Dedifferentiated amniotic fluid mesenchymal stem cell (primary cell): Measurements from ENCODE around the gene WARS2.

Experiments used
- DNase-seq: peaks from one replicate; pipeline ENCODE4 v3.0.0-alpha.2; 2016; ENCODE audit errors: extremely low spot score

Gene WARS2

DNA sequence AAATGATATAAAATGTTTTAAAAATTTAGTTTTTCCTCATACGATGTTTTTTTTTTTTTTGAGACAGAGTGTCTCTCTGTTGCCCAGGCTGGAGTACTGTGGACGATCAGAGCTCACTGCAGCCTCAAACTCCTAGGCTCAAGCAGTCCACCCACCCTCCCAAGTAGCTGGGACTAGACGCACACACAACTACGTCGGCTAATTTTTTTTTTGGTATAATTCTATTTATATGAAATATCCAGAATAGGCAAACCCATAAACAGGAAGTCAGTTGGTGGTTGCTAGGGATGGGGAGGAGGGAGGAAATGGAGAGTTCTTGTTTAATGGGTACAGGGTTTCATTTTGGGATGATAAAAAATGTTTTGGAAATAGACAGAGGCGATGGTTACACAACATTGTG lies 56.5 kb downstream of the WARS2 start:
- no peak for DNase-seq

DNA sequence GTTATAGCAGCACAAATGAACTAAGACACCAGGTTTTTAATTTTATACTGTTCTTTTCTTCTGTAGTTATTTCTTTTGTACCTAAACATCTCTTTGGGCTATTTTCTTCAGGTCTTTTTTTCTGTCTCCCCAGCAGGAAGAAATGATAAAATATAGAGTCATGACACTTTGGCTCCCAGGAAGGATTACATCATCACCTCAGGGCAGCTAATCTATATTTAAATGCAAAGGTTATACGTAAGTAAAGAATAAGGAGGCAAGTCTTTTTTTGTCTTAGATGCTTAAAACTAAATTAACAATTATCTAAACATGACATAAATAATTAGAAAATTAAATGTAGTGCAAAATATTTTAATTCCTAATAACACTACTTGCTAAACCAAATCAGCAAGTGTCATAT lies 57.0 kb downstream of the WARS2 start:
- DNase-seq = no peak

DNA sequence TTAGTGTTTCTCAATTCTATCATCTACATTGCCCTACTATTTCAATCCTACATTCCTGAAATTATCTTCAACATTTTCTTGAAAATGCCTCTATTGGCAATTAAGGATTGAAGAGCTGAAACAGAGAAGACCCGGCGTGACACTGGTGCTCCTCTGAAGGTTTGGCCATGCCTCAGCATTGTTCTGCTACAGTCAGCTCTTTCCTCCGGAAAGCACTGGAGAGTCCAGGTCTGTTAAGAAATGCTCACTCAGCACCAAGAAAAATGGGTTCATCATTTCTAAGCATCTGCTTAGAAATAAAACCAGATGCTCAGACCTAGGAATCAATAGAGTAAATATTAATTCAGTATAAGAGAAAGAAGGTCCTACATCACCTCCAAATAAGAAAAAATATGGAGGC lies 58.8 kb downstream of the WARS2 start:
- DNase-seq = no peak

DNA sequence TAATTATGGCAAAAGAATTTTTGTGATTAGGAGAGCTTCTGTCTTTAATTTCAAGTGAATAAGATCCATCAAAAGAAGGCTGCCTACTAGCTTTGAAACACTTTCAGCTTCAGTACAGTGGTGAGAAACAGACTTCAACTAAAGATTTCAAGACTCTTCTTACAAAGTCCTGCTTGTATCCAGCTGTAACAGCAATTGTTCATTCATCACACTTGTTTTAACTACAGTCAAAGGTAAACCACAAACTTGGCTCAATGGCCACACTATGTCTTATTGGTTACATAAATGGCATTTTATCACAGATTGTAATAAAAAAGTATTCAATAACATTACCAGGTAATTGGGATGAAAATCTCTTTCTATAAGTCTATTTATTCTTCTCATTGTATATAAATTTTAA lies 59.2 kb downstream of the WARS2 start:
- no peak for DNase-seq

DNA sequence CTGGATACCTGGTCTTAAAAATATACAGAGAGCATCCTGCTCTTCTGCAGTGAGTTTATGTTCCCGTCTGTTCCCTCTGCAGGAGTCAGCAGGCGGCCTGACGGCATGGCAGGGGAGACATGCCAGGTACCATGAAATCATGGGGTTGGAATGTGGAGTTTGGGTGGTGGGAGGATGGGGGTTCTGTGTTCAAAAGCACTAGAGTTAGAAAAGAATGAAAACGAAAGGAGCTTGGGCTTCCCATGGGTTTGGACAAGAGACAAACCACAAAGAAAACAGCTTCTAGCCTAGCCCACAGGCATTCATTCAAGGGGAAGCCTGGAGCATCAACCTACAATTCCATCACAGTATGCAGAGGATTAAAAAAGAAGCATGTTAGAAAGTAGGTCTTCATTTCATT lies 59.9 kb downstream of the WARS2 start:
- DNase-seq = peak; percentile 82

DNA sequence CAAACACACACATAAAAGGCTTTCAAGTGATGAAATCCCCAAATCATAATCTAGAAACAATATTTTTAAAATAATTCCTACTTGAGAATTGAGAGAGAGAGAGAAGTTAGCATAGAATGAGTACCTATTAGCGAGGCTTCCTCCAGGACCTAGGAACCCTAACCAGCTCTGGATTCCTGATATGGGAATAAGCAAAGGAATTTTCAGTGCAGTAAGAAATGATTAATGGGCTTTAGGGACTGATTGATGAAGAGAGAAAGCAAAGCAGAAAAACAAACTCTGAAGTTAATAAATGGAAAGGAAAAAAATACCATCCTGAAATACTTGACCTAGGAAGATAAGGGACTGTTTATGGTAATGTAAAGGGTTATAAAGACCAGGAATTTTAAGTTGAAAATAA lies 60.6 kb downstream of the WARS2 start:
- DNase-seq = no peak

DNA sequence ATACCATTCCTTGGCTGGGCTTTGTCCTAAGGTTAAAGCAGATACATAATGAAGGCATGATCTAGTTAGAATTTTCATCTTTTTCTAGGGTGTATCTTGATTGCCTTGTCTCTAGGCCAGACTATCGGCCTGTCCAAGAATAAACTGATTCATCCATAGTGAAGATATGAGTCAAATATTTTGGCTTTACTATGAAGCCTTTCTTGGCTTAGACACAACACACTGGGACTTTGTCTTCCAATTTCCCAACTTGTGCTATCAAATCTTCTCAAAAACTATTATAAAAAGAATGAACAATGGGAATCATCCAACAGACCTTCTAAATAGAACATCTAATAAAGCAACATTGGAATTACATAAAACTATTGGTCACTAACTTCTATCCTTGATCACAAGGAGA lies 64.8 kb downstream of the WARS2 start:
- DNase-seq = peak; percentile 46

DNA sequence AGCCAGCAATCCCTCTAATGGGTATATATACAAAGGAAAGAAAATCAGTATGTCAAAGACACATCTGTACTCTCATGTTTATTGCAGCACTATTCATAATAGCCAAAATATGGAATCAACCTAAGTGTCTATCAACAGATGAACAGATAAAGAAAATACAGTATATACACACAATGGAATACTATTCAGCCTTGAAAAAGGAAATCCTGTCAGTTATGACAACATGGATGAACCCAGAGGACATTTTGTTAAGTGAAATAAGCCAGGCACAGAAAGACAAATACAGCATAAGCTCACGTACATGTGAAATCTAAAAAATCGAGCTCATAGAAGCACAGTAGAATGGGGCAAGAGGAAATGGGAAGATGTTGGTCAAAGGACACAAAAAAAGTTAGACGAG lies 69.1 kb downstream of the WARS2 start:
- no peak for DNase-seq

DNA sequence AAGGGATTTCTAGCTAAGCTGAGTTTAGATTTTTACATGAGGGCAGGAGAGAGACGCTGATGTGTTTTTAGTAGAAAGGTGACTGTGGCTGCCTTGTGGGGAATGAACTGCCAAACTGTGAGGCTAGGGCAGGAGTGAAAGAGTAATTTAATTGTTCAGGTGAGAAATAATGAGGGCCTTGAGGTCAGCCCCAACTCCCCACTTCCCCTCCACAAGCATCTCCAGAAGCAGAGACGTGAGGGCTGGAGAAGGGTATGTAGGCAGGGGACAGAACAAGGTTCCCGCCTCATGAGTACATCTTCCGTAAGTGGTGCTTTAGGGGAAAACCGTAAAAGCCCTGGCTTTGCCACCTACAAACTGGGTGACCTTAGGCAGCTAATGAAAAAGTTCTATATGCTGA lies 70.8 kb downstream of the WARS2 start:
- DNase-seq = no peak

DNA sequence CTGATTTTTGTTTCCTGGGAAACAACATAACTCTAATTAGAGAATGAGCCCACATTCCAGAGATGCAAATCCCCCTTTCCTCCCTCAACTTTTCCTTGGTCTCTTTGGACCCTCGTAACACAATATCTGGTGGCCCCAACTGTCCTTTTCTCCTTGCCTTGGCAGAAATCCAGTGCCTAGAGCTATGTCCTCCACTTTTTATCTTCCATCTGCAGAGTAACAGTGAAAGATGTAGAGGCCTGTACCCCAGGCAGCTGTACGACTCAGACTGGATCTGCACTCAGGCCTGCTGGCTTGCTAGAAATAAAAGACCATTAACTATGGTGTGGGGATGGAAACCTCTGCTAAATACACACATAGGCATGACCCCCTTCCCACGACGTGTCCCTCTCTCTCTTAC lies 72.0 kb downstream of the WARS2 start:
- DNase-seq = no peak

DNA sequence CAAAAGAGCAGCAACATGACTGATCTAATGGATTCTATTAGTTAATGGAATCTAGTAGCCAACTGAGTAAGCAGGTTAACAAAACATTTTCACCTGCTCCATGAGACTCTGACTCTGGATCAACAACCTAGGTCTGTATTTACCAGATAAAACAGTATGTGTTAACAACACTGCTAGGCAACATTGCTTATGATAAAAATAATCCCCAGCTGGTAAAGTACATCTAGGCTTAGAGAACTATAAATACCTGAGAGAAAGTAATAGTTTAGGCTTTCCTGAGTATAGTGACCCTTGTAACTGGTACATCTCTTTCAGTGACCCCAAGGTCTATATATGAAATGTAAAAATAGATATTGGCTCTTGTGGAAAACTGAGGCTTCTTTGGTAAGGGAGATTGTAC lies 78.8 kb downstream of the WARS2 start:
- DNase-seq = no peak

DNA sequence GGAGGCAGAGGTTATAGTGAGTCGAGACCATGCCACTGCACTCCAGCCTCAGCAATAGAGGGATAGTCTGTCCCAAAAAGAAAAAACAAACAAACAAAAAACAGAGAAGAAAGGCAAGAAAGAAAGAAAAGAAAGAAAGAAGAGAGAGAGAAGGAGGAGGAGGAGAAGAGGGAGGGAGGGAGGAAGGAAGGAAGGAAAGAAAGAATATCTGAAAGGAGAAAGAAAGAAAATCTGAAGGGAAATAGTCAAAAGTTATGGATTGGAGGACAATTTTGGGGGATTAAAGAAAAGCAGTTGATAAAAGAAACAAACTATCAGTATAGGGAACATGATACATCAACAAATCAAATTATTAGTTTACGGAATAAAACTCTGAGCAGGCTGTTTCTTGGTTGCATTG lies 84.9 kb downstream of the WARS2 start:
- no peak for DNase-seq

DNA sequence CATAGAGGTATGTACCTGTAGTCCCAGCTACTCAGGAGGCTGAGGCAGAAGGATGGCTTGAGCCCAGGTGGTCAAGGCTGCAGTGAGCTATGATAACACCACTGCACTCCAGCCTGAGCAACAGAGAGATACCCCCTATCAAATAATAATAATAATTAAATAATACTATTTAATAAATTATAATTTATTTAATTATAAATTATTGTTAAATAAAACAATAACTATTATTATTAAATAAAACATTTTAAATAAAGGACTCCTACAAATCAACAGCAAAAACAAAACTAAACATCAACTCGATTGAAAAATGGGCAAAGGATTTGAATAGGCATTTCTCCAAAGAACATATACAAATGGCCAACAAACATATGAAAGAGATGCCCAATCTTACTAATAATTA lies 86.5 kb downstream of the WARS2 start:
- DNase-seq = no peak

DNA sequence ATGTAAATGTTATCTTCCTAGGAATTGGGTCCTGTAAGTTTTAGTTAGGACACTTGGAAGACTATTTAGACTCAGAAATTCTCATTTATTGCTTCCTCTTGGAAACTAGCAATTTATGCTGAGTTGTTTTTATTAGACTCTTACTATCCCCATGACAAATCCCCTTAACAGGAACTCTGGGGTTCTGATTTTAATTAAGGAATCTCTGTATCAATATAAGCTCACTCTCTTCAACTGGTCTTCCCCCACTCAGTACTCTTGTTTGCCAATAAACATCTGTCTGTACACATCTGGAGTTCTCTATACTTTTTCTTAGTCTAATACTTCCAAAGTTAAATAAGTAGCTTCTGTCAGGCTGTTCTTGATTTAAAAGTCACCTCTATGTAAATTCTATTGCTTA lies 88.2 kb downstream of the WARS2 start:
- no peak for DNase-seq

DNA sequence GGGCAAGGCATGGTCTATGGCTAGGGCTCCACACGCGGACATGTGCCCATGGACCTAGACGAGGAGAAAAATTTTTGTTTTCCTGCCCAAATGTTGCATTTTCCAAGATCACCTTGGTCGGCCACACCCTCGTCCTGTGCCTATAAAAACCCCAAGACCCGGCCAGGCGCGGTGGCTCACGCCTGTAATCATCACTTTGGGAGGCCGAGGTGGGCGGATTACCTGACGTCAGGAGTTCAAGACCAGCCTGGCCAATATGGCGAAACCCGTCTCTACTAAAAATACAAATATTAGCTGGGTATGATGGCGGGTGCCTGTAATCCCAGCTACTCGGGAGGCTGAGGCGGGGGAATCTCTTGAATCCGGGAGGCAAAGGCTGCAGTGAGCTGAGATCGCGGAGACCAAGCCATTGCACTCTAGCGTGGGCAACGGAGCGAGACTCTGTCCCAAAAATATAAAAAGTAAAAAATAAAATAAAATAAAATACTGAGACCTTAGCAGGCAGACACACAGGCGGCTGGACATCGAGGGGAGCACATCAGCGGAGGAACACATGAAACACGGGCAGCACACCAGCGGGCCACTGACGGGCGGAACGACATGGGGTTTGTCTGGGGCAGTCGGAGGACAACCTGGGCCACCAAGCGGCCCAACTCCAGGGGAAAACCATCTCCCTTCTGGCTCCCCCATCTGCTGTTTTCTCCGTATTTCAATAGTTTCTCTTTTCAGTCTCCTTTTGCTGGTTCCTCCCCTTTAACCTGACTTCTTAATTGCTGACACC lies 91.6 kb downstream of the WARS2 start:
- DNase-seq = no peak

DNA sequence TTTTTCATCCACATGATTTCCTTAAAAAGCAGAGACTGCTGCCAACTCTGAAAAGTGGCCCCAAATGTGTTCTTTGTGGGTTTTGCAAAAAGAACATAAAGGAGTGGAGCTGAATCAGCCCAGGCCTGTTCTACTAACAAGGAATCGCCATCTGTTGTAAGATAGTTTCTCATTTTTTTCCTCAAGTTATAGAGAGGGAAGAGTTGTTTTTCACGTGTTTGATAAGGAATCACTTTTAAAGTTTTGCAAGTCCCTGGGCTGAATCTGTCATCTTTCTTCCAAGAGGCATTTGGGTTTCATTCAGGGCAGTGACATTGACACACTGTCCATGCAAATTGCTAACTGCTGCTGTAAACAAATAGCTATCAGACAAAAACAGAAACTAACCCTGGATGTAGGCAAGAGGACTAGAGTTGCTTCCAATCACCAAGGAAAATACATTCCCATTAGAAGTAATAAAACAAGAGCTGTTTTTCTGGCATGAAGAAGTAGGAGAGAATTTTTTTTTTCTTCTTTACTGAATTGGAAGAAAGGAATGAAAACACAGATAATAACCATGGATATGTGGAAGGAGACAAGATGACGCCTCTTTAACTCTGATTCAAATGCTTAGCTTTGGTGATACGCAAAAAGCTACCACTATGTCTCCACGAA lies 93.5 kb downstream of the WARS2 start:
- peak; percentile 15 for DNase-seq

DNA sequence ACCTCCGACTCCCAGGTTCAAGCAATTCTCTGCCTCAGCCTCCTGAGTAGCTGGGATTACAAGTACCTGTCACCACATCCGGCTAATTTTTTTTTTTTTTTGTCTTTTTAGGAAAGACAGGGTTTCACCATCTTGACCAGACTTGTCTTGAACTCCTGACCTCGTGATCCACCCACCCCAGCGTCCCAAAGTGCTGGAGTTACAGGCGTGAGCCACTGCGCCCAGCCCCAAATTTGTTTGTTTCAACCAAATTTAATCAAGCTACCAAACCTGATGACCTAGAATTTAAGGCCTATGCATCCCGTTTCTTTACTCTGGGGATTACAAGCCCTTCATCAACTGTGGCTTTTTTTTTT lies 94.0 kb downstream of the WARS2 start:
- DNase-seq = no peak

DNA sequence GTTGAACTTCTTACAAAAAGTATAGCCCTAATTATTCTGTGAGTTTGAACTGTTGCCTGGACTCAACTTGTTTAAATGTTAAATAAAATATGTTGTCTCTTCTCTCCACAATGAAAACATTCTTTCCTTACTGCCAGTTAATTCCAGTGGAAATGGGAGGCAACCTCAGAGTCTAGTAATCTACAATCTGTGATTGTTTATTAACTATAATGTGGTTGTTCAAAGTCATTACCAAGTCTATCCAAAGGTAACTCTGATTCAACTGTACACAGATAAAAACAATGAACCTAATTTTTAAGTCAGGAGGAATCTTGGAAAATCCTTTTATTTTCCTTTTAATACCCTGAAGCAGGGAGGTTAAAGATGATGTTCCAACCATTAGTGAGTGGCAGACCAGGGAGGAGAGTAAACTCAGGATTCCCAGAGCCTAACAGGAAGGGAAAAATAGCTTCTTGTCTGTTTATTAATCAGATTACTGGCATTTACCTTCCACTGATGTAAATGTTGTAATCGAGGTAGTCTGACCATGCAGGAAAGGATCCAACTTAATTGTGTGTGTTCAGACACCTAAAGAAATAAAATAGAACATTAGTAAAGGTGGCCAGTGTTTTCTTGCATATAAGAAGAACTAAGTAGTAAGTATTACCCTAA lies 95.2 kb downstream of the WARS2 start:
- DNase-seq = no peak

DNA sequence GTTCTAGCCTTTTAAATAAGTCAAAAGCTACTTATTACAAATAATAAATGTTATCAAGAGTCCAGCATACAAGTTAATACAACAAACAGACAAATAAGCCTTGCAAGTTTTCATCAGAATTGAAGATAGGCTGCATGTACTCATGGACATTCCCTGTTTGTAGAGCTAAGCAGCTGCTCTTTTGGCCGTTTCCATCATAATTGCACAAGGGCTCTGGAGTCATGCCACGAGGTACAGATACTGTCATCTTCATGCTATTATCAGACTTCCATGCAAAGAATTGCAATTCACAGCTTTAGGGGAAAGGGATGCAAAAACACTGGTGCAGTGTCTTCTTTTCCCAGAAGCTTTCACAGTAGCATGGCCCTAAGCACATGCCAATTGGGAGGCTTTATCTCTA lies 99.5 kb downstream of the WARS2 start:
- no peak for DNase-seq

DNA sequence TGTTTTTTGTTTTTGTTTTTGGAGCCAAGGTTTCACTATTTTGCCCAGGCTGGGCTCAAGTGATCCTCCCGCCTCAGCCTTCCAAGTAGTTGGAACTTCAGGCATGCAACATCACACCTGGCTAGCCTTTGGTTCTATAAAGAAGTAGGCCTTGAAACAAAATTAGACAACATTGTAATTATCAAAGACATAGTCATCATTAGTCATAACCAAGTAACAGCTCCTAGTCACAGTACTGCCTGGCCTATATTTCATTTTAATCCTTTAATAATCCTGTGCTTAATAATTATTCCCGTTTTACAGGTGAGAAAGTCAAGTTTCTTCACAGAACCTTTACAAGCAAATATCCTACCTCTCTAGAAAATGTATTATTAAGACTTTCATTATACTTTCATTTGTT lies 100.0 kb downstream of the WARS2 start:
- DNase-seq = no peak

DNA sequence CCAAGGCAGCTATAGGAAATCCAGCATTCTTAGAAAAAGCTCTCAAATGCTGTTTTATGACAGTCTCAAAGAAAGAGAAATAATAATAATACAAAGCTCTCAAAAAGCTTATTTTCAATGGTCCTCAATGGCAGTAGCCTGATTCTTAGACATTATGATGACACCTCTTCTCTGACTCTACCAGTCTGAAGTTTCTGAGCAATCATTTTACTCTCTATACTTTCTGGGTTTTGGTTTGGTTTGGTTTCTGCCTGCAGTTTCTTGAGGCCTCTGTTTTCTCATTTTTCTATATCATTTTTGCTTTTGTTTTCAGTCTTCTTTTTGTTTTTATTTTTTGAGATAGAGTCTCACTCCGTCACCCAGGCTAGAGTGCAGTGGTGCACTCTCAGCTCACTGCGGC lies 102.1 kb downstream of the WARS2 start:
- no peak for DNase-seq

DNA sequence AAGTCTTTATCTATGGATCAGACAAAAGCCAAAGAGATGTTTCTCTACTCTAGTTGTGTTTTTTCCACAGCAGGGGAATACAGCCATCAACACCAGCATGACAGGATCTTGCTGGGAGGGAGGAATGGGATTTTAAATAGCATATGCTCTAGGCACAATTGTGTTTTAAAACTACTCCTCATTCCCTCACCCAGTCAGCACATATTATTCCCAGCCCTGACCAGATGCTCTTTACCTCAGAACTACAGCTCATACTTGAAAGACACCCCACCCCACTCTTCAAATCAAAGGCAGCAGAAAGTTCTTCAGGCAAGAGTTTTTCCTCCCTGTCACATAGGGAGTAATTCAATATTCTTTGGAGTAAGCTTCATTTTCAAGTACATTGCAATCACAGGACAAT lies 106.1 kb downstream of the WARS2 start:
- no peak for DNase-seq

DNA sequence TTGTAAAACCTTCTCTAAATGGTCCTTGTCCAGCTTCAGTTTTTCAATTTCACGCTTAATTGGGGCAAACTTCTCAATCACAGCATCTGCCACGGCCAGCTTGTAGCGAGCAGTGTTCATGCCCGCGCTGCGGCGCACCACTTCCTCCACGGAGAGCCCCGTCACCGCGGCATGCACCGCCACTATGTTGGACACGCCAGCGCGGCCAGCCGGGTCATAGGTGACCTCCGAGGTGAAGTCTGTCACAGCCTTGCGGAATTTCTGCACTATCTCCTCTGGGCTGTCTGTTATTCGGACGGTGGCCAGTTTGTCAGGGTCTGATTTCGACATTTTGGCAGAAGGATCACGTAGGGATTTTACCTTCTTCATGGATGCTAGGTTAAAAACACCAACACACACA lies 107.5 kb downstream of the WARS2 start:
- no peak for DNase-seq
